Nephron progenitor cell (in vitro differentiated cells): ENCODE data around the gene PNCK.

Experiments used
- DNase-seq: peaks from one replicate; pipeline ENCODE4 v3.0.0; 2021
- H3K27ac Mint-ChIP-seq: 2 replicates; pipeline ENCODE4 v1.8.0; 2021; ENCODE audit warnings: mild to moderate bottlenecking, moderate library complexity, mixed read lengths
- H3K27me3 Mint-ChIP-seq: 2 replicates; pipeline ENCODE4 v1.8.0; 2021; ENCODE audit warnings: mild to moderate bottlenecking, low read depth, mixed read lengths; ENCODE audit not compliant: poor library complexity
- H3K36me3 Mint-ChIP-seq: 2 replicates; pipeline ENCODE4 v1.8.0; 2021; ENCODE audit warnings: low read depth, mixed read lengths
- H3K4me1 Mint-ChIP-seq: 2 replicates; pipeline ENCODE4 v1.8.0; 2021; ENCODE audit warnings: mixed read lengths
- H3K4me3 Mint-ChIP-seq: 2 replicates; pipeline ENCODE4 v1.8.0; 2021; ENCODE audit warnings: mild to moderate bottlenecking, moderate library complexity, mixed read lengths
- H3K9me3 Mint-ChIP-seq: 2 replicates; pipeline ENCODE4 v1.8.0; 2021; ENCODE audit warnings: mild to moderate bottlenecking, moderate library complexity, mixed read lengths
- TF ChIP-seq, protein P1 (sequence below): fragments of 200-600 bp; sonication (generic); IDR thresholded peaks from 2 replicates; pipeline ENCODE4 v1.5.0; 2021; ENCODE audit warnings: antibody characterized with exemption

PNCK gene

GRCh38 chrX:153650959-153651358 lies 22.7 kb downstream of the PNCK start:
- Mint-ChIP-seq H3K36me3 (peaks cover 4% of the 10 kb centered on the region), H3K27me3 (peaks cover 27% of the 10 kb centered on the region), H3K27ac (no peak overlapping the region), H3K9me3 (peaks cover 57% of the 10 kb centered on the region), H3K4me3 (no peak overlapping the region), H3K4me1 (peaks cover 13% of the 10 kb centered on the region)
- TF ChIP-seq, protein P1, sequence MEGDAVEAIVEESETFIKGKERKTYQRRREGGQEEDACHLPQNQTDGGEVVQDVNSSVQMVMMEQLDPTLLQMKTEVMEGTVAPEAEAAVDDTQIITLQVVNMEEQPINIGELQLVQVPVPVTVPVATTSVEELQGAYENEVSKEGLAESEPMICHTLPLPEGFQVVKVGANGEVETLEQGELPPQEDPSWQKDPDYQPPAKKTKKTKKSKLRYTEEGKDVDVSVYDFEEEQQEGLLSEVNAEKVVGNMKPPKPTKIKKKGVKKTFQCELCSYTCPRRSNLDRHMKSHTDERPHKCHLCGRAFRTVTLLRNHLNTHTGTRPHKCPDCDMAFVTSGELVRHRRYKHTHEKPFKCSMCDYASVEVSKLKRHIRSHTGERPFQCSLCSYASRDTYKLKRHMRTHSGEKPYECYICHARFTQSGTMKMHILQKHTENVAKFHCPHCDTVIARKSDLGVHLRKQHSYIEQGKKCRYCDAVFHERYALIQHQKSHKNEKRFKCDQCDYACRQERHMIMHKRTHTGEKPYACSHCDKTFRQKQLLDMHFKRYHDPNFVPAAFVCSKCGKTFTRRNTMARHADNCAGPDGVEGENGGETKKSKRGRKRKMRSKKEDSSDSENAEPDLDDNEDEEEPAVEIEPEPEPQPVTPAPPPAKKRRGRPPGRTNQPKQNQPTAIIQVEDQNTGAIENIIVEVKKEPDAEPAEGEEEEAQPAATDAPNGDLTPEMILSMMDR = no peak
- DNase-seq = no peak

DNA sequence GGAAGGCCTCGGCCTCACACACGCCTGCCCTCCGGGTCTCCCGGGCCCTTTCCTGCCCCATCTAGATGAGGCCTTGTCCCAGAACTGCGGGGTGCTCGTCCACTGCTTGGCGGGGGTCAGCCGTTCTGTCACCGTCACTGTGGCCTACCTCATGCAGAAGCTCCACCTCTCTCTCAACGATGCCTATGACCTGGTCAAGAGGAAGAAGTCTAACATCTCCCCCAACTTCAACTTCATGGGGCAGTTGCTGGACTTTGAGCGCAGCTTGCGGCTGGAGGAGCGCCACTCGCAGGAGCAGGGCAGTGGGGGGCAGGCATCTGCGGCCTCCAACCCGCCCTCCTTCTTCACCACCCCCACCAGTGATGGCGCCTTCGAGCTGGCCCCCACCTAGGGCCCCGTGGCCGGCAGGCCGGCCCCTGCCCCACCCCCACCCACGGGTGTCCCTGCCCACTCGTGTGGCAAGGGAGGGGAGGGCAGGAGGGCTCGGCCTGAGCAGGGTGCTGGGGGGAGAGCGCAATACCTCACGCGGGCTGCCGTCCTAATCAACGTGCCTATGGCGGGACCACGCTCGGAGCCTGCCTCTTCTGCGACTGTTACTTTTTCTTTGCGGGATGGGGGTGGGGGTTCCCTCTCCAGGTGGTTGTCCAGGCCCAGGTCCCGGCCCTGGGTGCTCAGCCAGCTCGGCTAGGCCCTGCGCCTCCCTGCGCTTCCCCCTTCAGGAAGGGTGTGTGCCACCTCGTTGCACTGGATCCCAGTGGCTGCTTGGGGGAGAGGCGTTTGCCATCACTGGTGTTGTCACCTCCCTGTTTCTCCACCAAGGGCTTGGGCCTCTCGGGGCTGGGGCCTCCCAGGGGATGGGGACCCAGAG lies 23.5 kb downstream of the PNCK start:
- TF ChIP-seq, protein P1 = no peak
- peaks cover 4% of the 10 kb centered on the region for H3K36me3 Mint-ChIP-seq
- H3K4me1 Mint-ChIP-seq = peaks cover 13% of the 10 kb centered on the region
- DNase-seq = no peak
- H3K27ac Mint-ChIP-seq = no peak overlapping the region
- peaks cover 31% of the 10 kb centered on the region for H3K27me3 Mint-ChIP-seq
- no peak overlapping the region for H3K4me3 Mint-ChIP-seq
- H3K9me3 Mint-ChIP-seq = peaks cover 58% of the 10 kb centered on the region

- H3K27me3 Mint-ChIP-seq = peaks cover 37% of the 10 kb centered on the region
- no peak overlapping the region for H3K27ac Mint-ChIP-seq
- TF ChIP-seq, protein P1 = peak; percentile 30
Measured at GRCh38 chrX:153649178-153649914, 24.3 kb downstream of the PNCK start.

DNA sequence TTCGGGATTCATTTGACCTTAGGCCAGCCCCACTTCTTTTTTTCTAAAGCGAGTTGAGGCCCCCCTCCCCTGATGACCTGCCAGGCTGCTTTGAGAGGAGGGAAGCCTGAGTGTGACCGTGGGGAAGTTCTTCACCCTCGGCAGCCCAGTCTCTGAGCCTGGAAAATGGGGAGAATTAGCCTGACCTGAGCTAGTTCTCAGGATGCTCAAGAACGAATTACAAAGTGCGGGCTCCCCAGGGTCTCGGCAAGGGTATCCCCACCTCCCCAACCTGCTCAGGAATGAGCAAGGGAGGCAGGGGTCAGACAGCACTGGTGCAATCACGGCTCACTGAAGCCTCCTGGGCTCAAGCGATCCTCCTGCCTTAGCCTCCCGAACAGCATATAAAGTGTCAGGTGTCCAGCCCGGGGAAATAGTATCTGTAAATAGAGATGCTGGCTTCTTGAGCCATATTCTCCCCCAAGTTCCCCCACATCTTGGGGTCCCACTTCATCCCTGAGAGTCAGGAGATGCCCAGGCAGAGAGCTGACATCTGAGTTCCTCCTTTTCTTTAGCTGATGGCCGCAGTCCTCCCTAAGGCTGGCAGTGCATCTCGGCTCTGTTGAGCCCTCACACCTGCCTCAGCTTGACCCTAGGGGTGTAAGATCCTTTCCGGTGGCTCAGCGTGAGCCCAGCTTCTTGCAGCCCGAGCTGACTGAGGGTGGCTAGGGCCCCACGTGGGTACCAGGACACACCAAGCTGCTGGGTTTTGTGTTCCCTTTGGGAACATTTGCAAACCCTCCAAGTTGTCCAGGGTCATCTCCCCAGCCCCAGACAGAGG lies 25.0 kb downstream of the PNCK start:
- TF ChIP-seq, protein P1 = no peak
- H3K4me3 Mint-ChIP-seq = peak overlapping the region; percentile 42
- no peak overlapping the region for H3K27ac Mint-ChIP-seq
- peaks cover 4% of the 10 kb centered on the region for H3K36me3 Mint-ChIP-seq
- H3K9me3 Mint-ChIP-seq = peaks cover 44% of the 10 kb centered on the region
- peaks cover 41% of the 10 kb centered on the region for H3K27me3 Mint-ChIP-seq
- H3K4me1 Mint-ChIP-seq = peaks cover 13% of the 10 kb centered on the region
- DNase-seq = no peak

More at GRCh38 chrX:153649178-153649914, 24.3 kb downstream of the PNCK start:
- H3K36me3 Mint-ChIP-seq = peaks cover 4% of the 10 kb centered on the region
- no peak overlapping the region for H3K4me3 Mint-ChIP-seq
- H3K9me3 Mint-ChIP-seq = peaks cover 51% of the 10 kb centered on the region
- peak; percentile 49 for DNase-seq
- peaks cover 13% of the 10 kb centered on the region for H3K4me1 Mint-ChIP-seq

DNA sequence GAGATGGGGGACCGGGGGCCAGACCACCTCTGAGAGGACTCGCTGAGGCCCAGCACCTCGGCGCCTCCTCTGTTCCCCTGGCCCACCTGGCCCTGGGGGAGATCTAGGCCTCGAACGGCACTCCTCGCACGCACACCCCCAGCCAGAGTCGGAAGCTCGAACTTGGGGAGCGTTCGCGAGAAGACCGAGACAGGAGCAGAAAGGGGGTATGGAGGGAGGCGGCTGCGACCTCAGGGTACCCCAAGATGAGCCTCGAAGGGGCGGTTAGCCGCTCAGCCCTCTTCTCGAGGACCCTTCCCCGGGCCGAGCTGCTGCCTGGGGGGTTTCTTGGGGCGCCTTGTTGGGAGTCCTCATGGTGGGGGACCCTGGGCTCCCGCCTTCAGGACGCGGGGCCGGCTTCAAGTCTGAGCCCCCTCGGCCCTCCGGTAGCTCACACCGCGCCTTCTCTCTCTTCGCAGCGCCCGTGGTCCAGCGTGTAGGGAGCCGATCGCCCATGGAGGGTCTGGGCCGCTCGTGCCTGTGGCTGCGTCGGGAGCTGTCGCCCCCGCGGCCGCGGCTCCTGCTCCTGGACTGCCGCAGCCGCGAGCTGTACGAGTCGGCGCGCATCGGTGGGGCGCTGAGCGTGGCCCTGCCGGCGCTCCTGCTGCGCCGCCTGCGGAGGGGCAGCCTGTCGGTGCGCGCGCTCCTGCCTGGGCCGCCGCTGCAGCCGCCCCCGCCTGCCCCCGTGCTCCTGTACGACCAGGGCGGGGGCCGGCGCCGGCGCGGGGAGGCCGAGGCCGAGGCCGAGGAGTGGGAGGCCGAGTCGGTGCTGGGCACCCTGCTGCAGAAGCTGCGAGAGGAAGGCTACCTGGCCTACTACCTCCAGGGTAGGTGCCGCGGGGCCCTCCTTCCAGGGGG lies 25.9 kb downstream of the PNCK start:
- peaks cover 39% of the 10 kb centered on the region for H3K9me3 Mint-ChIP-seq
- peaks cover 4% of the 10 kb centered on the region for H3K36me3 Mint-ChIP-seq
- H3K4me1 Mint-ChIP-seq = peaks cover 17% of the 10 kb centered on the region
- peak overlapping the region; percentile 63 for H3K4me3 Mint-ChIP-seq
- TF ChIP-seq, protein P1 = no peak
- no peak for DNase-seq
- H3K27ac Mint-ChIP-seq = no peak overlapping the region
- peaks cover 49% of the 10 kb centered on the region for H3K27me3 Mint-ChIP-seq
